K562 (cell line): ENCODE measurements around the gene LZTR1. TPM values are rescaled to one million over a fixed set of nuclear protein-coding genes. Genes with fewer than 3 reads are reported as not detected.

Source experiments
- ATAC-seq: fragments of 200-7000 bp; cut with Tn5 transposase; 3 replicates; pipeline ENCODE4 v1.9.1; 2020; ENCODE audit warnings: moderate library complexity
- BruUV-seq: library from RNA; stranded (reverse); fragments of 400-500 nt; replicated peaks from 2 replicates; lab custom pipeline; 2021; lab: Mats Ljungman, UMichigan
- CTCF ChIA-PET: fragments of 300-600 bp; formaldehyde crosslinking; extraction: SDS; loops from one replicate; lab custom pipeline; 2021; ENCODE audit warnings: low intra/inter-chr PET ratio; lab: Yijun Ruan, JAX
- POLR2A ChIA-PET: fragments of 300-600, 350-650 bp; sonication (Branson Sonifier 250); formaldehyde crosslinking; extraction: SDS; loops from one replicate; lab custom pipeline; 2021; ENCODE audit warnings: antibody characterized with exemption, inconsistent platforms; lab: Yijun Ruan, JAX
- DNase-seq, 4 experiments: peaks; one replicate each; pipeline versions ENCODE4 v3.0.0 to v3.0.0-alpha.2; 2011 to 2018; ENCODE audit warnings: low spot score in 3 of 4, mixed read lengths in 3 of 4; ENCODE audit errors: extremely low read depth in 1 of 4
- FAIRE-seq: peaks from 2 replicates; lab custom pipeline; 2011; peaks lifted over from hg19 to GRCh38; lab: Jason Lieb, UNC
- H2AFZ ChIP-seq: 2 replicates; pipeline ENCODE4 v1.6.0; 2011; ENCODE audit warnings: low read depth, low read length, control low read depth, inconsistent platforms
- H3K27ac ChIP-seq: fragments of 200-600 bp; 3 replicates; pipeline ENCODE4 v1.8.0; 2011; ENCODE audit warnings: low read depth, mild to moderate bottlenecking, control low read depth, inconsistent platforms, low read length, moderate library complexity, mixed read lengths; ENCODE audit errors: extremely low read depth
- H3K27me3 ChIP-seq, 2 experiments: fragments of 300-600 bp in 1 of 2; 2 replicates in 1 of 2; 3 replicates in 1 of 2; pipeline versions ENCODE4 v1.6.0 to v1.8.0; 2011; ENCODE audit warnings: inconsistent platforms in 2 of 2, low read length in 2 of 2, mild to moderate bottlenecking in 1 of 2, mixed read lengths in 1 of 2, moderate library complexity in 1 of 2; ENCODE audit not compliant: control insufficient read depth in 2 of 2, insufficient read depth in 2 of 2
- H3K36me3 ChIP-seq: fragments of 300-600 bp; 3 replicates; pipeline ENCODE4 v1.8.0; 2011; ENCODE audit warnings: mild to moderate bottlenecking, low read length, inconsistent platforms; ENCODE audit not compliant: control insufficient read depth, insufficient read depth
- H3K4me1 ChIP-seq, 2 experiments: fragments of 200-600 bp in 1 of 2; replicated peaks in 1 of 2; 2 replicates in 1 of 2; 3 replicates in 1 of 2; pipeline versions ENCODE4 v1.5.1 to v1.8.0; 2011; ENCODE audit warnings: inconsistent platforms in 2 of 2, low read length in 2 of 2, mild to moderate bottlenecking in 1 of 2, mixed read lengths in 1 of 2, moderate library complexity in 1 of 2; ENCODE audit not compliant: control insufficient read depth in 2 of 2, insufficient read depth in 2 of 2
- H3K4me2 ChIP-seq: 2 replicates; pipeline ENCODE4 v1.6.1; 2011; ENCODE audit warnings: low read length, control low read depth, inconsistent platforms, mixed read lengths; ENCODE audit not compliant: insufficient read depth
- H3K4me3 ChIP-seq: fragments of 200-600 bp; sonication (generic), shearing (Covaris generic); 2 replicates; pipeline ENCODE4 v1.5.1; 2016; ENCODE audit warnings: control low read depth, inconsistent platforms
- H3K79me2 ChIP-seq: fragments of 200-600 bp; 3 replicates; pipeline ENCODE4 v1.8.0; 2011; ENCODE audit warnings: low read length, inconsistent platforms; ENCODE audit not compliant: control insufficient read depth, insufficient read depth
- H3K9ac ChIP-seq, 2 experiments: 2 replicates each; pipeline versions ENCODE4 v1.6.0 to v1.6.1; 2011; ENCODE audit warnings: low read depth in 2 of 2, low read length in 2 of 2, control low read depth in 1 of 2, inconsistent platforms in 1 of 2, mild to moderate bottlenecking in 1 of 2, mixed read lengths in 1 of 2; ENCODE audit not compliant: insufficient read depth in 1 of 2
- H3K9me1 ChIP-seq: one replicate; pipeline ENCODE4 v1.6.0; 2011; ENCODE audit warnings: inconsistent platforms, mild to moderate bottlenecking, low read length, moderate library complexity; ENCODE audit not compliant: control insufficient read depth, insufficient read depth
- H3K9me3 ChIP-seq: replicated peaks from 2 replicates; pipeline ENCODE4 v1.5.1; 2011; ENCODE audit warnings: low read depth, low read length, inconsistent platforms; ENCODE audit not compliant: control insufficient read depth, insufficient read depth
- H4K20me1 ChIP-seq: replicated peaks from 2 replicates; pipeline ENCODE4 v1.6.1; 2011; ENCODE audit warnings: low read length, inconsistent platforms, mixed read lengths; ENCODE audit not compliant: control insufficient read depth, insufficient read depth
- BACH1 ChIP-seq: fragments of 200-800 bp; sonication (Bioruptor generic); IDR thresholded peaks from 2 replicates; pipeline ENCODE4 v1.6.1; 2016; ENCODE audit warnings: missing genetic modification characterization, missing compliant biosample characterization
- CHCHD3 ChIP-seq: fragments of 250-450 bp; sonication (Bioruptor Pico); IDR thresholded peaks from 2 replicates; pipeline ENCODE4 v2.1.2; 2022; ENCODE audit warnings: mild to moderate bottlenecking
- CUX1 ChIP-seq: fragments of 200-800 bp; sonication (Bioruptor generic); IDR thresholded peaks from 2 replicates; pipeline ENCODE4 v1.6.1; 2016; ENCODE audit warnings: missing genetic modification characterization, missing compliant biosample characterization
- HDAC6 ChIP-seq: IDR thresholded peaks from 2 replicates; pipeline ENCODE4 v1.6.1; 2012; ENCODE audit warnings: low read depth, mild to moderate bottlenecking, control low read depth, inconsistent platforms, low read length, moderate library complexity
- LCOR ChIP-seq: sonication (generic); formaldehyde crosslinking; IDR thresholded peaks from 2 replicates; pipeline ENCODE4 v1.8.0; 2022; ENCODE audit warnings: mild to moderate bottlenecking, missing genetic modification reagents
- LEF1 ChIP-seq: fragments of 450-650 bp; IDR thresholded peaks from 2 replicates; pipeline ENCODE4 v1.6.1; 2016; ENCODE audit warnings: mild to moderate bottlenecking
- NFE2L1 ChIP-seq: fragments of 450-650 bp; IDR thresholded peaks from 2 replicates; pipeline ENCODE4 v1.6.1; 2016; ENCODE audit warnings: missing genetic modification characterization, low read depth, mild to moderate bottlenecking, missing compliant biosample characterization, moderate library complexity, borderline replicate concordance
- WHSC1 ChIP-seq: IDR thresholded peaks from one replicate; pipeline ENCODE4 v1.6.1; 2012; ENCODE audit warnings: low read length, control low read depth, inconsistent platforms
- ZNF77 ChIP-seq: fragments of 250-450 bp; sonication (Bioruptor Pico); IDR thresholded peaks from 2 replicates; pipeline ENCODE4 v1.5.0; 2020
- WGBS: fragments of 100-300 bp; shearing (Covaris generic); methylation state at CpG from one replicate; pipeline ENCODE4 v1.1.6; 2016; ENCODE audit warnings: low coverage, mixed read lengths; ENCODE audit not compliant: insufficient coverage; ENCODE audit errors: missing lambda C conversion rate; 5-methylcytosine and 5-hydroxymethylcytosine counted together
- in situ Hi-C: fragments of 300-500 bp; cut with MboI; formaldehyde crosslinking; loops from 4 replicates; pipeline ENCODE4 v1.15.0; 2018; ENCODE audit warnings: inconsistent platforms, mixed read lengths
- intact Hi-C: fragments of 100-400 bp; cut with micrococcal nuclease; formaldehyde crosslinking; loops from 2 replicates; pipeline ENCODE4 v1.14.2; 2022
- polyA plus RNA-seq, 8 experiments: library from polyadenylated mRNA; depleted of rRNA in 4 of 8; stranded (reverse) in 5 of 8; unstranded in 3 of 8; fragments of >200 nt; fragmentation: Nextera tagmentation in 2 of 8; fragmentation: Illumina TruSeq in 1 of 8; extraction: Ambion mirVana in 2 of 8; extraction: Trizol in 1 of 8; gene quantifications; 2 replicates each; pipeline versions ENCODE4 v1.2.1 to v1.2.3, GENCODE V29; 2011 to 2014; ENCODE audit warnings: inconsistent platforms in 1 of 8, missing spikeins in 1 of 8
- total RNA-seq, 7 experiments: library from RNA; depleted of rRNA in 6 of 7; stranded (reverse); fragments of >200 nt in 6 of 7; fragmentation: Illumina TruSeq in 2 of 7; extraction: Trizol in 2 of 7; gene quantifications; 2 replicates each; pipeline versions ENCODE4 v1.2.1 to v1.2.3, GENCODE V29; 2011 to 2021; ENCODE audit warnings: low replicate concordance in 1 of 7

The LZTR1 gene
- total and polyA plus RNA-seq, 9 of the 15 experiments (the other 6 are each of a cell fraction or from before 2014, with no cell fraction given), result 2.2 to 135 (median 63.0) TPM

GRCh38 chr22:20996031-20996410, 13.9 kb downstream of the LZTR1 start:
- peaks cover 100% of the 10 kb centered on the region for H3K36me3 ChIP-seq
- ATAC-seq (no peak), FAIRE-seq (no peak), DNase-seq (no peak)
- no peaks in the 10 kb centered on the region for H3K9me3 ChIP-seq
- H3K9ac ChIP-seq, result no peak overlapping the region; a peak in 1 of 4 replicates
- peaks cover 35% of the 10 kb centered on the region; the same call in 1 of the 2 replicates for H4K20me1 ChIP-seq
- H3K9me1 ChIP-seq, result peaks cover 3% of the 10 kb centered on the region
- H3K79me2 ChIP-seq, result peaks cover 21% of the 10 kb centered on the region
- no peak overlapping the region for H3K4me3 ChIP-seq
- ChIA-PET CTCF (no interaction called here), POLR2A (interaction anchor here (0.6 to 17.9 kb wide), 14 partner anchors 8 to 642 kb away, joined by 3 to 451 read pairs (median 4); partner anchors contain the start of genes AIFM3, LZTR1, P2RX6 and SLC7A4)
- H3K27ac ChIP-seq, result no peak overlapping the region
- no peak overlapping the region for H3K4me2 ChIP-seq
- no peaks in the 10 kb centered on the region for H3K27me3 ChIP-seq
- peaks cover 12 to 92% of the 10 kb centered on the region in 2 experiments for H3K4me1 ChIP-seq
- in situ Hi-C loops, result no loop called here
- no TSS peak for BruUV-seq
- WGBS, result 96% methylated on average over 10 of the region's 10 CpGs
- H2AFZ ChIP-seq, result no peak overlapping the region
- intact Hi-C loops, result no loop called here
- TF ChIP-seq BACH1 (tag) (no peak), NFE2L1 (tag) (no peak), HDAC6 (0 out of 2 replicates have a peak, but pooled peaks have one; percentile 48), CHCHD3 (CRISPR knock-in tag) (peak; percentile 65; the same call in 1 of the 2 replicates), ZNF77 (CRISPR knock-in tag) (no peak), CUX1 (CRISPR knock-in tag) (no peak), LEF1 (no peak), WHSC1 (peak; percentile 30), LCOR (CRISPR knock-in tag) (no peak)
